Measurements from ENCODE around the gene FHIT.

Gene FHIT

GRCh38 chr3:60136601-60137000 lies 1114.7 kb downstream of the FHIT start:
- DNase-seq: no peak

- no peak for DNase-seq
Measured at GRCh38 chr3:60135474-60135873, 1115.8 kb downstream of the FHIT start.

DNA sequence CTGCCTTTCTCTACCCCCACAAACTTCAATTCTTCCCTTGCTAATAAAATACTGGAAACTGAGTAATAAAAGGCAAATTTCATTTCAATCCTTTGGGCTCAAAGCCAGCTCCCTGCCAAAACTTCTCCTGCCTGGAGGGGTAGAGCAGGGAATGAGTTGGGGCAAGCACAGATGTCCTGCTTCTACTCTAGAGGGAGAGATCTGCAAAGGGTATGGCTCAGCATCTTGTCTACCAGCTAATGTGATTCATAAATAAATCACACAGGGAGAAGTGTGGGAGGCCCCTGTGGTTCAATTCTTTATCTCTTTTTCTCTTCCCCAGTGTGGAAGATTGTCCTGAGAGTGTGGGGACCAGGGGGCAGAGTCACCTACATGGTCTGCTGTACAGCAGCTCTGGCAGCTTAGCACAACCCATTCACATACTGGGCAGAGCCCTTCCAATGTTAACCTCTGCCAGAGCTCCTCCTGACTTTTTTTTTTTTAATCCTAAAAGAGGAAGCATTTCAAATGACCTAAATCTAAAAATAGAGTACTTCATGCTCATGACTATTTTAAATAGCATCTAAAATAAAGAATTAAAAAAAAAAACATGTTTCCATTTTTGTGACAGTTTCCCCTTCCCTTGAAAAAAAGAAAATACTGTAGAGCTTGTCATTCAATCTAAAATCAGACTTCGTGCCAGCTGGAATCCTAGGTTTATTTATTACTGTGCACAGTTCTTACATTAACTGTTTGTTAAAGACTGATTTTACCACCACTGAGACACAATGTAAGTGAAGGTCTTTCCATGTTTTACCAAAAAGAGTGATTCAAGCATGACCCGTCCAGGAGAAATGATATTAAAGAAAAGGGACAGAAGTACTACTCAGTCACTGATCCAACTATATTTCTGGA lies 1117.7 kb downstream of the FHIT start:
- DNase-seq: no peak

- no peak for DNase-seq
Measured at GRCh38 chr3:60131618-60132017, 1119.6 kb downstream of the FHIT start.

DNA sequence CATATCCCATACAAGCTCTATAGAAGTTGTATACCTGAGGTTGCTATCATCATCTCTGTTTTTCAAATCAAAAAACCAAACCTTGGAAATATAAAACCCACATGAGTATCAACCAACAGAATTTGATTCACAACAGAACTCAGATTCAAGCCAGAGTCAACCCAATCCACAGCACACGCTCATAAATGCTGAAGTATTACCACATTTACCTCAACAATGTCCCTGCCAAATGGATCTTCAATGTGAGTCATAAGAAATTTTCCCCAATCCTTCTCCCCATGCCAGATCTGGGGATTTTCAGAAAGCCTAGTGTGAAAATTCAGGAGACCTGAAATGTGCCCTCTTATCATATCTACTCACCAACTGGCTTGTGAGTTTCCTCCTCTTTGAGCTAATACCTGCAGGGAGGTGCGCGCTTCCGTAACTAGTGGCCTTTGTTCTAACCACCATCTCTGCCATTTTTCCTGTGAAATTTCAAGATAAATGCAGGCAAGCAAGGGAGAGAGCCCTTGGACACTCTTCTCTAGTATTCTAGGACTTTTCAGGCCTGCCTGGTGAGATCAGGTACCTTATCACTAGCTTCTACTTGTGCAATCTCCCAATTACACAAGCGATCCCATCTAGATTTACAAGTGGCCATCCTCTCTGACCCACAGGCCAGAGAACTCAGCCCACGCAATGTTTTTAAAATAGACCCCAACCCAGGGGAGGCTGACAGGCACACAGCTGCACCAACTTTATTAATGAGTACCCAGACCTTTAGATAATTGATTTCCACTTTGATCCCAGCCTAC lies 1124.5 kb downstream of the FHIT start:
- DNase-seq: no peak

GRCh38 chr3:60125686-60126085 lies 1125.6 kb downstream of the FHIT start:
- no peak for DNase-seq

GRCh38 chr3:60120245-60120644 lies 1131.0 kb downstream of the FHIT start:
- no peak for DNase-seq

- DNase-seq: no peak
Measured at GRCh38 chr3:60114191-60114590, 1137.1 kb downstream of the FHIT start.

GRCh38 chr3:60107275-60107674 lies 1144.0 kb downstream of the FHIT start:
- DNase-seq: no peak

DNA sequence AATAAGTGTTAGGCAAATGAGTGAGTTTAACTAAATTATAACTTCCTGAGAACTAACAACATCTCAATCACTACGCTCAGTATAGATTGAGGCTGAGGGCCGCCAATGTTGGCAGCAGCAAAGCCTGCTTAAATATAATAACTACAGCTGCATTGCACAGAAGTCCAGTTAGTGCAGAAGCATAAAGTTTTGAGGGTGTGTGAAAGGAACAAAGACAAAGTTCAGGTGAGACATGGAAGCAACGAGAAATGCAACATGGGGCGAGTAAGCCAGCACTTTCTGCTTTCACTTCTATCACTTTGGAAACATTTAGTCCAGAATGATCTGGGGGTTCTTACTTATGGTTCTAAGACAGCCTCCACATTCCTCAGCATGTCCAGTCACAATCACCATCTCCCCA lies 1149.1 kb downstream of the FHIT start:
- DNase-seq: no peak

GRCh38 chr3:60101621-60102020 lies 1149.6 kb downstream of the FHIT start:
- no peak for DNase-seq

DNA sequence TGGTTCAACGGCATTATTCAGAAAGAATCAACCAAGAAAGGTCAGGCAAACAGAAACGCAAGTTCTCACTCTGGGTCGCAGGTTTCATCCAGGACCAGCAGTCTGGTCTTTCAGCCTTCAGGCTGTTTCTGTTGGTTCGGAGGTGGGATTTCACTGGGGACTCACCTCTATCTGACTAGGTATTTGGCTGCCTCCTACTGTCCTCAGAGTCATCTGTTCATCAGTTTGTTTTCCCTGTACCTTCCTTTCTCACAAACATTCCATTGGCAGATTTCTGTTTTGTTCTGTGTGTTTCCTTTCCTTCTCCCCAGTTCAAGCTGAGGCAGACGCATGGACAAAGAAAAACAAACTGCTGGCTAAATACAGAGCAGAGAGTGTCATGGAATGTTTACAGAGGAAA lies 1154.8 kb downstream of the FHIT start:
- DNase-seq: no peak

GRCh38 chr3:60095930-60096329 lies 1155.3 kb downstream of the FHIT start:
- DNase-seq: no peak

DNA sequence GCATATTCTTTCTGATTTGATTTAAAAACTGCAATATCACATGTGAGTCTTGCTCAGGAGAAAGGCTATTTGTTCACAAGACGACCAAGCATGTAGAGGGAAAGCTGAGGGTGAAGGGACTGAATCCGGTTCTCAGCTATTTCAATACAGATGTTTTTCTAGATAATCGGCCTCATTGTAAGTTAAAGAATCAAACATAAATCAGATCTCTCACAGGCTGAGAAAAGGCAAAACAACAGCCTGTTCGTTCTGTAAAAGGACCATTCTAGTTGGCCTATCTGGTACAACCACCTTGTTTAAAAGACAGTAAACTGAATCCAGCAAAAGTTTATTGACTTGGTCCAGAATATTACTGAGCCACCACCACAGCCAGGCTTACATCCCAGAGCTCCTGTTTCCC lies 1155.7 kb downstream of the FHIT start:
- DNase-seq: peak; percentile 24

- peak; percentile 86 for DNase-seq
Measured at GRCh38 chr3:60094392-60094947, 1156.8 kb downstream of the FHIT start.

DNA sequence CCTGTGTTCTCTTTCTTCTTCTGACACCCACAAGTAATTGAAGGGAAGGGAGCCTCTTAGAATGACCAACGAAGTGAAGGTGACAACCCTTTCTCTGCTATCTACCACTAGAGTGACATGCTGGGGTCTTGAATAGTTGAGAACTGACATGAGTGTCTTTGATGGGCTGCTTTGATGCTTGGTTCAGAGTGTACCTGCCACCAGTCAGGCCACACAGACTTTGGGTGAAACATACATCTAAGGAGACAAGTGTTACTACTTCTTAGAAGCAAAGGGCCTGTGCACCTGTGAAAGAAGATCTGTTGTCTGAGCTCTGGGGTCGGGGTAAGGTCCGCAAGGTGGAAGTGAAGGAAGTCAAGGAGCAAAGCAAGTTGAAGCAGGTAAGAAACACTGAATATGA lies 1160.7 kb downstream of the FHIT start:
- no peak for DNase-seq

GRCh38 chr3:60086811-60087210 lies 1164.4 kb downstream of the FHIT start:
- no peak for DNase-seq

- DNase-seq: no peak
Measured at GRCh38 chr3:60085649-60086048, 1165.6 kb downstream of the FHIT start.

DNA sequence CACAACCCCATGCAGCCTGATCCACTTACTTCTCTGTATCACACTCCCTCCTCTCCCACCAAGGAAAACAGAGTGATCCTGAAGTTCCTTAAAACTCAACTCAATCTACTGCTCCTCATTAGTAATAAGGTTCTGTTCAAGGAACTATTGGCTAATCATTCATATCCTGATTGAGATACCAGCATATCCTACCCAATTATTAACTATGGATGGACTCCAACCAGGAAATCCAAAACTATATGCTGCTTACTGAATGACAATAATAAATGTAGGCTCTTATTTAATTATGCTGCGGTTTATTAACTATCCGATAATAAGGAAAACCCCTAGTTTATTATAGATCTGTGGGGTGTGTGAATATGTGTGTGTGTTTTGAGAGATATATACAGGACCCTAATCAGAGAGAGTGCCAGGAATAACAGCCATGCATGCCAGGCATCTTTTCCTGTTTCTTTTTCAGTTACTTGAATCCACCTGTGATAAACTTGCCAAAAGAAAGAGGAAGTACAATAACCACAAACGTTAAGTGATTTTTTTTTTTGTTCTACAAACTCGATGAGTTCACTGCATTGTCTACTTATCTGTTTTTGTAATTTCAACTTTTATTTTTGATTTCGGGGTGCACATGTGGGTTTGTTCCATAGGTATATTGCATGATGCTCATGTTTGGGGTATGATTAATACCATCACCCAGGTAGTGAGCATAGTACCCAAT lies 1169.7 kb downstream of the FHIT start:
- DNase-seq: no peak

DNA sequence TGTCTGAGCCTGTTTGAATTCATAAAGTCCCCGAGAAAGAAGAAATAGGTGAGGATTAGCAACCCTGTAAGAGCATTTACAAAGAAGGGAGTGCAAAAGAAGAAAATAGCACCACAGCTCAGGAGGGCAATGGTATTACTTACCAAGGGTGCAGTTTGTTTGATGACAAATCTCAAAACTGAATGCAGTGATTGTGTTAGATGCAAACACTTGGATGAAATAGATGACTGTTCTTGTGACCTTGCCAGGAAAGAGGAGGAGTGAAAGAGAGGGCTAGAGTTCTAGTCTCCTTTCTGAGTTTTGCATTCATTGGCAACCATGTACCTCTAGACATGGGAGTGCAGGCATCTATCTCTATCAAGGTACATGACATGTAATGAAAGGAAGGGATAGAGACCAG lies 1170.6 kb downstream of the FHIT start:
- DNase-seq: no peak

- DNase-seq: no peak
Measured at GRCh38 chr3:60079076-60079475, 1172.2 kb downstream of the FHIT start.

GRCh38 chr3:60076331-60076730 lies 1174.9 kb downstream of the FHIT start:
- DNase-seq: no peak

DNA sequence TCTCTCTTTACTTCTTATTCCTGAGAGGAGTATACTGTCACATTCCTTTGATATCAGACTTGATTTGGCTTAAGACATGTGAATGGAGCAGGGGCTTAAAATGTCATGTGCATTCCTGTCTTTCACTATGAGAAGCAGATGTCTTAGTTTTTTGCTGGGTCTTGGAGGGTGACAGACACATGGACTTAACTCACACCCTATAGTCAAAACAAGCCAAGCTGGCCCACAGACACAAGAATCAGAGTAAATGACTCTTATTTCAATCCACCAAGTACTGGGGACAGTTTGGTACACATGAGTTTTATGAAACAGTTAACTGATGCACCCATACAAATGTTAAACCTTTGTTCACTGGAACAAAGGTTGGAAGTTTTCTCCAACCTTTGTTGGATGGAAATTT lies 1177.3 kb downstream of the FHIT start:
- no peak for DNase-seq

All from NCI-H146 (cell line).